ENCODE results near the gene TTC9B. TPM values are rescaled to one million over a fixed set of nuclear protein-coding genes. Genes with fewer than 3 reads are reported as not detected.

The TTC9B gene
- total and polyA plus RNA-seq, 2 donors from 2014 or later: not detected

DNA sequence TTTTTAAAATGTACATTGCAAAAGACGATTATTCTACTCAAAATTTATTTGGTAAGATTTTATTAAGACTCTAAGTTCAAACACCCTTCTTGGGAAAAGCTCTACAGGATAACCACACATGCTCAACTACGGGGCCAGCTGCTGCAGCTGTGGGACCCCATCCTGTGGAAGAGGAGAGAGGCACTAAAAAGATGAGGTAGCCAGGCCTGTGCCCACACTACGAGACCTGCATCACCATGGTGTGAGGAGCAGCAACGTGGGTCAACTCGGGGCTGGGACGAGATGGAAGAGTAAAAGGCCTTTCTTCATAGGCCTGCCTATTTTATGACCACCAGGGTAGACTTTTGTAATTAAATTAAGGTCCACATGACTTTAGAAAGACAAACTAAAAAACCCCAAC lies 12.9 kb upstream of the TTC9B start:
- peak overlapping the region; percentile 32 to 83 for H3K27ac ChIP-seq (ENCODE audit: low read depth in 2 of 2, low read length in 2 of 2)
- no peak overlapping the region for H3K9ac ChIP-seq (ENCODE audit: low read length in 3 of 3)
- H3K4me3 ChIP-seq (ENCODE audit: low read length in 3 of 3): no peak overlapping the region
- TF ChIP-seq, protein P1, sequence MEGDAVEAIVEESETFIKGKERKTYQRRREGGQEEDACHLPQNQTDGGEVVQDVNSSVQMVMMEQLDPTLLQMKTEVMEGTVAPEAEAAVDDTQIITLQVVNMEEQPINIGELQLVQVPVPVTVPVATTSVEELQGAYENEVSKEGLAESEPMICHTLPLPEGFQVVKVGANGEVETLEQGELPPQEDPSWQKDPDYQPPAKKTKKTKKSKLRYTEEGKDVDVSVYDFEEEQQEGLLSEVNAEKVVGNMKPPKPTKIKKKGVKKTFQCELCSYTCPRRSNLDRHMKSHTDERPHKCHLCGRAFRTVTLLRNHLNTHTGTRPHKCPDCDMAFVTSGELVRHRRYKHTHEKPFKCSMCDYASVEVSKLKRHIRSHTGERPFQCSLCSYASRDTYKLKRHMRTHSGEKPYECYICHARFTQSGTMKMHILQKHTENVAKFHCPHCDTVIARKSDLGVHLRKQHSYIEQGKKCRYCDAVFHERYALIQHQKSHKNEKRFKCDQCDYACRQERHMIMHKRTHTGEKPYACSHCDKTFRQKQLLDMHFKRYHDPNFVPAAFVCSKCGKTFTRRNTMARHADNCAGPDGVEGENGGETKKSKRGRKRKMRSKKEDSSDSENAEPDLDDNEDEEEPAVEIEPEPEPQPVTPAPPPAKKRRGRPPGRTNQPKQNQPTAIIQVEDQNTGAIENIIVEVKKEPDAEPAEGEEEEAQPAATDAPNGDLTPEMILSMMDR (IDR thresholded peaks at IDR 0.05; ENCODE audit: borderline replicate concordance, extremely low read depth, insufficient read depth): no peak
- no peaks in the 10 kb centered on the region for H3K27me3 ChIP-seq (ENCODE audit: control insufficient read depth, insufficient read depth, low read length)
- H3K36me3 ChIP-seq (ENCODE audit: control insufficient read depth in 2 of 3, insufficient read depth in 3 of 3, low read length in 3 of 3): peaks cover 0 to 16% (median 6%) of the 10 kb centered on the region in 3 donors
- peaks cover 0 to 13% (median 9%) of the 10 kb centered on the region in 3 donors for H3K4me1 ChIP-seq (ENCODE audit: control insufficient read depth in 2 of 3, insufficient read depth in 2 of 3, low read depth in 1 of 3, low read length in 3 of 3)
- intact Hi-C loops (cut with DNase I): no loop called here
- H3K9me3 ChIP-seq (ENCODE audit: control insufficient read depth in 2 of 3, insufficient read depth in 1 of 3, low read length in 3 of 3): no peaks in the 10 kb centered on the region
- FAIRE-seq (no peak), DNase-seq (no peak)

DNA sequence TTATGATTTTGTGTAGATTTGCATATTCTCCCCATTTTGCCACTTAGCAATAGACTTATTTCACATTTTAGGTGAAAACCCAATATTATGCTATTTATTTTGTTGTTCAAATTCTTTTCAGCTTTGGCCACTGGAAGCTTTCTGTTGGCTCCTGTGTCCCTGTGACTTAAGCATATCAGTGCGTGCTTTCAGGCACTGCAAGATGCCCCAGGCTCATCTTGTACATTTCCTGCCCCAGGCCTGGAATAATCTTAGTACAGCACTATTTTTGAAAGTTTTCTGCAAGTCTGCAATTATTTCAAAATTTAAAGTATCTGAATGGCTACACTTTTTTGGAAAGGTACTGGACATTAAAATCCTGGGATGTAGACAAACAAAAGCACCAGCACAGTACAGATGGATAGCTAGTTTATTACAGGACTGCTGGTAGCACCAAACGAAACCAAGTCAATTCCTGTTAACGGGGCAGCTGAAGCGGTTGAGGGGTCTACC lies 11.8 kb upstream of the TTC9B start:
- DNase-seq (no peak), FAIRE-seq (no peak)
- Histone ChIP-seq H3K36me3 (ENCODE audit: control insufficient read depth in 2 of 3, insufficient read depth in 3 of 3, low read length in 3 of 3) (peaks cover 0 to 6% (median 0%) of the 10 kb centered on the region in 3 donors), H3K27ac (ENCODE audit: low read depth in 2 of 2, low read length in 2 of 2) (no peak overlapping the region), H3K27me3 (ENCODE audit: control insufficient read depth, insufficient read depth, low read length) (peaks cover 3% of the 10 kb centered on the region), H3K4me3 (ENCODE audit: low read length in 3 of 3) (no peak overlapping the region), H3K9me3 (ENCODE audit: control insufficient read depth in 2 of 3, insufficient read depth in 1 of 3, low read length in 3 of 3) (no peaks in the 10 kb centered on the region), H3K9ac (ENCODE audit: low read length in 3 of 3) (no peak overlapping the region), H3K4me1 (ENCODE audit: control insufficient read depth in 2 of 3, insufficient read depth in 2 of 3, low read depth in 1 of 3, low read length in 3 of 3) (peaks cover 0 to 13% (median 9%) of the 10 kb centered on the region in 3 donors)
- TF ChIP-seq, protein P1 (IDR thresholded peaks at IDR 0.05; ENCODE audit: borderline replicate concordance, extremely low read depth, insufficient read depth): no peak
- intact Hi-C loops (cut with DNase I): no loop called here

DNA sequence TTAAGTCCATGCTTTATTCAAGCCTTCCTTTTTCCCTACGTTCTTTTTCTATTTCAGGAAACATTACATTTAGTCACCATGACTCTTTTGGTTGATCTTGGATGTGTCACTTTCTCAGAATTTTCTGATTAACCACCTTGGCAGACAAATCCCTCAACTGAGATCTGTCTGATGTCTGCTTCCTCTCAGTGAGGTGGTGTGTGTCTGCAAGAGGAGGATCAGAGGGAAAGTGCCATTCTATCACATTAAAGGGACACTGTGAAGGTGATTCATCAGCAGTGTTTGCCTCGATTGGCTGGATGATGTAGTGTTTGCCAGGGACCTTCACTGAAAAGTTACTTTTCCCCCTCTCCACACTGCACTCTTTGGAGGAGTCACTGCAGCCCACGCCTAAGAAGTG lies 11.3 kb upstream of the TTC9B start:
- no peak for FAIRE-seq

More for the DNA sequence above, 11.3 kb upstream of the TTC9B start:
- peaks cover 0 to 13% (median 9%) of the 10 kb centered on the region in 3 donors for H3K4me1 ChIP-seq (ENCODE audit: control insufficient read depth in 2 of 3, insufficient read depth in 2 of 3, low read depth in 1 of 3, low read length in 3 of 3)
- no peaks in the 10 kb centered on the region for H3K9me3 ChIP-seq (ENCODE audit: control insufficient read depth in 2 of 3, insufficient read depth in 1 of 3, low read length in 3 of 3)
- peaks cover 3% of the 10 kb centered on the region for H3K27me3 ChIP-seq (ENCODE audit: control insufficient read depth, insufficient read depth, low read length)
- intact Hi-C loops (cut with DNase I): no loop called here
- peaks cover 0 to 3% (median 0%) of the 10 kb centered on the region in 3 donors for H3K36me3 ChIP-seq (ENCODE audit: control insufficient read depth in 2 of 3, insufficient read depth in 3 of 3, low read length in 3 of 3)
- TF ChIP-seq, protein P1 (IDR thresholded peaks at IDR 0.05; ENCODE audit: borderline replicate concordance, extremely low read depth, insufficient read depth): no peak
- H3K27ac ChIP-seq (ENCODE audit: low read depth in 2 of 2, low read length in 2 of 2): no peak overlapping the region
- H3K9ac ChIP-seq (ENCODE audit: low read length in 3 of 3): no peak overlapping the region
- DNase-seq: no peak
- no peak overlapping the region for H3K4me3 ChIP-seq (ENCODE audit: low read length in 3 of 3)
